HepG2 (cell line): ENCODE measurements around the gene GNG7. TPM values are rescaled to one million over a fixed set of nuclear protein-coding genes. Genes with fewer than 3 reads are reported as not detected.

Experiments used
- ELF1 ChIP-seq: sonication (generic); formaldehyde crosslinking; IDR thresholded peaks from 2 replicates; pipeline ENCODE4 v1.4.0; 2020; ENCODE audit warnings: missing genetic modification reagents
- ERF ChIP-seq: IDR thresholded peaks from 2 replicates; pipeline ENCODE4 v1.6.1; 2018; ENCODE audit warnings: missing biosample characterization, missing genetic modification reagents
- GABPB1 ChIP-seq: IDR thresholded peaks from 2 replicates; pipeline ENCODE4 v1.6.1; 2016; ENCODE audit warnings: mild to moderate bottlenecking, missing genetic modification reagents, moderate library complexity, missing compliant biosample characterization
- GFI1 ChIP-seq: sonication (generic); formaldehyde crosslinking; IDR thresholded peaks from 2 replicates; pipeline ENCODE4 v1.5.0; 2020; ENCODE audit warnings: missing genetic modification reagents, mild to moderate bottlenecking, borderline replicate concordance
- HNRNPH1 ChIP-seq: fragments of 200-400 bp; formaldehyde crosslinking; optimal IDR thresholded peaks from 2 replicates; pipeline ENCODE3; 2017; ENCODE audit warnings: mild to moderate bottlenecking, low read depth, low read length
- HNRNPL ChIP-seq: fragments of 200-400 bp; formaldehyde crosslinking; IDR thresholded peaks from 2 replicates; pipeline ENCODE4 v1.6.1; 2017; ENCODE audit warnings: mild to moderate bottlenecking, low read depth, low read length
- HNRNPUL1 ChIP-seq: fragments of 200-400 bp; formaldehyde crosslinking; IDR thresholded peaks from 2 replicates; pipeline ENCODE4 v1.6.1; 2017; ENCODE audit warnings: low read depth, mild to moderate bottlenecking, low read length, moderate library complexity
- HOXD1 ChIP-seq: sonication (generic); formaldehyde crosslinking; IDR thresholded peaks from 2 replicates; pipeline ENCODE4 v1.5.0; 2020; ENCODE audit warnings: missing genetic modification reagents
- MLLT10 ChIP-seq: sonication (generic); formaldehyde crosslinking; IDR thresholded peaks from 2 replicates; pipeline ENCODE4 v1.4.0; 2020; ENCODE audit warnings: missing genetic modification reagents
- MTA1 ChIP-seq: sonication (generic); formaldehyde crosslinking; IDR thresholded peaks from 2 replicates; pipeline ENCODE4 v1.4.0; 2020; ENCODE audit warnings: missing genetic modification reagents, mild to moderate bottlenecking, borderline replicate concordance
- SOX13 ChIP-seq, 3 experiments: fragments of 450-650 bp in 1 of 3; sonication (generic) in 1 of 3; formaldehyde crosslinking in 1 of 3; IDR thresholded peaks in 2 of 3; conservative IDR thresholded peaks in 1 of 3; 2 replicates each; pipeline versions ENCODE4 v1.5.0 to v1.6.1; 2016 to 2020; ENCODE audit warnings: antibody characterized with exemption in 1 of 3, mild to moderate bottlenecking in 1 of 3, missing compliant biosample characterization in 1 of 3, missing genetic modification reagents in 1 of 3, moderate library complexity in 1 of 3
- TARDBP ChIP-seq: sonication (generic); formaldehyde crosslinking; IDR thresholded peaks from 2 replicates; pipeline ENCODE4 v1.8.0; 2022; ENCODE audit warnings: mild to moderate bottlenecking, missing genetic modification reagents
- YEATS4 ChIP-seq: sonication (generic); formaldehyde crosslinking; IDR thresholded peaks from 2 replicates; pipeline ENCODE4 v1.4.0; 2020; ENCODE audit warnings: missing genetic modification reagents, borderline replicate concordance
- ZNF274 ChIP-seq: sonication (generic); formaldehyde crosslinking; IDR thresholded peaks from 2 replicates; pipeline ENCODE4 v1.5.1; 2020; ENCODE audit warnings: mild to moderate bottlenecking, missing genetic modification reagents
- ZNF331 ChIP-seq: sonication (generic); formaldehyde crosslinking; IDR thresholded peaks from 2 replicates; pipeline ENCODE4 v1.4.0; 2020; ENCODE audit warnings: missing genetic modification reagents
- ZNF335 ChIP-seq: sonication (generic); formaldehyde crosslinking; IDR thresholded peaks from 2 replicates; pipeline ENCODE4 v1.4.0; 2020; ENCODE audit warnings: missing genetic modification reagents
- ZNF432 ChIP-seq: sonication (generic); formaldehyde crosslinking; IDR thresholded peaks from 2 replicates; pipeline ENCODE4 v1.5.0; 2020; ENCODE audit warnings: missing genetic modification reagents, mild to moderate bottlenecking, borderline replicate concordance
- ZNF782 ChIP-seq: sonication (generic); formaldehyde crosslinking; IDR thresholded peaks from 2 replicates; pipeline ENCODE4 v1.4.0; 2020; ENCODE audit warnings: missing genetic modification reagents, mild to moderate bottlenecking, borderline replicate concordance
- ZNF790 ChIP-seq: sonication (generic); formaldehyde crosslinking; IDR thresholded peaks from 2 replicates; pipeline ENCODE4 v1.8.0; 2022; ENCODE audit warnings: missing genetic modification reagents, mild to moderate bottlenecking, borderline replicate concordance
- ZNF792 ChIP-seq: IDR thresholded peaks from 2 replicates; pipeline ENCODE4 v1.6.1; 2016
- ZSCAN31 ChIP-seq: sonication (generic); formaldehyde crosslinking; IDR thresholded peaks from 2 replicates; pipeline ENCODE4 v1.5.0; 2020; ENCODE audit warnings: low read depth, mild to moderate bottlenecking, missing genetic modification reagents
- polyA plus RNA-seq, 8 experiments: library from polyadenylated mRNA; depleted of rRNA in 3 of 8; stranded (reverse) in 7 of 8; unstranded in 1 of 8; fragments of >200 nt; fragmentation: Illumina TruSeq in 4 of 8; extraction: Trizol in 4 of 8; gene quantifications; 2 replicates each; pipeline versions ENCODE4 v1.2.1 to v1.2.3, GENCODE V29; 2011 to 2016; ENCODE audit warnings: low read depth in 4 of 8, missing spikeins in 1 of 8, mixed read lengths in 1 of 8; ENCODE audit not compliant: insufficient read depth in 1 of 8
- total RNA-seq, 5 experiments: library from RNA; depleted of rRNA; stranded (reverse); fragments of >200 nt; fragmentation: Illumina TruSeq; extraction: Trizol; gene quantifications; 2 replicates each; pipeline ENCODE4 v1.2.3, GENCODE V29; 2016; ENCODE audit warnings: low read depth in 1 of 5
- TF ChIP-seq, protein P1 (sequence below): sonication (generic); formaldehyde crosslinking; IDR thresholded peaks from 2 replicates; pipeline ENCODE4 v1.4.0; 2020; ENCODE audit warnings: mild to moderate bottlenecking, missing genetic modification reagents, borderline replicate concordance
- TF ChIP-seq, protein P2 (sequence below): sonication (generic); formaldehyde crosslinking; IDR thresholded peaks from 2 replicates; pipeline ENCODE4 v1.5.0; 2020; ENCODE audit warnings: mild to moderate bottlenecking, low read depth, missing genetic modification reagents, borderline replicate concordance
- TF ChIP-seq, protein P3 (sequence below): sonication (generic); formaldehyde crosslinking; IDR thresholded peaks from 2 replicates; pipeline ENCODE4 v1.4.0; 2020; ENCODE audit warnings: missing genetic modification reagents

Gene GNG7
- total and polyA plus RNA-seq, 2 of the 13 experiments (the other 11 are each of a cell fraction or from before 2014, with no cell fraction given) = 1.4 to 3.3 TPM

DNA sequence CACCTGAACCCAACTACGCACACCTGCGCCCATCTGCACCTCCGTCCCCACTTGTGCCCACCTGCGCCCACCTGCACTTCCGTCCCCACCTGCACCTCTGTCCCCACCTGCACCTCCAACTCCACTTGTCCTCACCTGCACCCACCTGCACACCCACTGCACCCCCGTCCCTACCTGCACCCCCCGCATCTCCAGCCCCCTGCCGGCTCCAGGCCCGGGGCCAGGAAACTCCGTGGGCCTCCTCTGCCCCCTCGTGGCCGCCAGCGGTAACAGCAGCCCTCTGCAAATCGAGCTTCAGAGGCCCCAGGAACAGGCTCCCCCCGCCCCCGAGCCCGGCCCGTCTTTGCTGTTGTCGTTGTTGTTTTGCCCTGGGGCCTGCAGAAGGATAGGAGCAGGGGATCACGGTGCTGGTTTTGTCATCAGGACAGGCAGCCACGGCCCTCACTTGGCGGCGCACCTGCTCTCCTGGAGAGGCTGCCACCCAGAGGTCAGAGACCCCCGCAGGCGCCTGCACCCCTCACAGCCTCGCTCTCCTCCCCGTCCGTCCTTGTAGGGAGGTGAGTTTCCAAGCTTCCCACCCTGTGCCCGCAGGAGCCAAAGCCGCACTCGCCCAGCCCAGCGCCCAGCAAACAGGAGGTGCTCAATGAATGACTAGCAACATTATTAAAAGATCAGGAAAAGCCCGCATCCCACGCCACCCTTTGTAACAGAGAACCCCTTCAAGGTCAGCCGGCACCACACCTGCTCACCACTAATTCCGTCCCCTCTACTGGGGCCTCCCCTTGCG is 65.4 kb downstream of the GNG7 start (continued):
- no peak for TF ChIP-seq ZNF274 (CRISPR knock-in tag)
- TF ChIP-seq ZNF432 = no peak
- no peak for TF ChIP-seq ZSCAN31
- no peak for TF ChIP-seq ZNF782 (CRISPR knock-in tag)
- no peak for TF ChIP-seq ELF1 (CRISPR knock-in tag)
- TF ChIP-seq HNRNPH1 = no peak
- TF ChIP-seq GABPB1 = peak; percentile 23; the same call in 1 of the 2 replicates
- no peak for TF ChIP-seq HNRNPUL1
- no peak for TF ChIP-seq MLLT10 (CRISPR knock-in tag)
- TF ChIP-seq, protein P1, sequence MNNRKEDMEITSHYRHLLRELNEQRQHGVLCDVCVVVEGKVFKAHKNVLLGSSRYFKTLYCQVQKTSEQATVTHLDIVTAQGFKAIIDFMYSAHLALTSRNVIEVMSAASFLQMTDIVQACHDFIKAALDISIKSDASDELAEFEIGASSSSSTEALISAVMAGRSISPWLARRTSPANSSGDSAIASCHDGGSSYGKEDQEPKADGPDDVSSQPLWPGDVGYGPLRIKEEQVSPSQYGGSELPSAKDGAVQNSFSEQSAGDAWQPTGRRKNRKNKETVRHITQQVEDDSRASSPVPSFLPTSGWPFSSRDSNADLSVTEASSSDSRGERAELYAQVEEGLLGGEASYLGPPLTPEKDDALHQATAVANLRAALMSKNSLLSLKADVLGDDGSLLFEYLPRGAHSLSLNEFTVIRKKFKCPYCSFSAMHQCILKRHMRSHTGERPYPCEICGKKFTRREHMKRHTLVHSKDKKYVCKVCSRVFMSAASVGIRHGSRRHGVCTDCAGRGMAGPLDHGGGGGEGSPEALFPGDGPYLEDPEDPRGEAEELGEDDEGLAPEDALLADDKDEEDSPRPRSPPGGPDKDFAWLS = no peak
- no peak for TF ChIP-seq ZNF331 (CRISPR knock-in tag)
- 0 out of 2 replicates have a peak, but pooled peaks have one; percentile 24 for TF ChIP-seq ERF (CRISPR knock-in tag)
- no peak for TF ChIP-seq SOX13 (IDR thresholded peaks at IDR 0.05)
- TF ChIP-seq SOX13 (CRISPR knock-in tag; conservative IDR thresholded peaks at IDR 0.05 in 1 of 2, IDR thresholded peaks at IDR 0.05 in 1 of 2) = no peak
- 0 out of 2 replicates have a peak, but pooled peaks have one; percentile 38 for TF ChIP-seq HNRNPL
- TF ChIP-seq ZNF335 (CRISPR knock-in tag) = no peak
- TF ChIP-seq, protein P2, sequence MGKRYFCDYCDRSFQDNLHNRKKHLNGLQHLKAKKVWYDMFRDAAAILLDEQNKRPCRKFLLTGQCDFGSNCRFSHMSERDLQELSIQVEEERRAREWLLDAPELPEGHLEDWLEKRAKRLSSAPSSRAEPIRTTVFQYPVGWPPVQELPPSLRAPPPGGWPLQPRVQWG (CRISPR knock-in tag) = no peak
- no peak for TF ChIP-seq YEATS4
- no peak for TF ChIP-seq ZNF790 (CRISPR knock-in tag)
- no peak for TF ChIP-seq HOXD1 (CRISPR knock-in tag)
- TF ChIP-seq TARDBP (CRISPR knock-in tag) = no peak
- TF ChIP-seq MTA1 (CRISPR knock-in tag) = peak; percentile 22; the same call in 1 of the 2 replicates
- TF ChIP-seq GFI1 (CRISPR knock-in tag) = no peak
- TF ChIP-seq, protein P3, sequence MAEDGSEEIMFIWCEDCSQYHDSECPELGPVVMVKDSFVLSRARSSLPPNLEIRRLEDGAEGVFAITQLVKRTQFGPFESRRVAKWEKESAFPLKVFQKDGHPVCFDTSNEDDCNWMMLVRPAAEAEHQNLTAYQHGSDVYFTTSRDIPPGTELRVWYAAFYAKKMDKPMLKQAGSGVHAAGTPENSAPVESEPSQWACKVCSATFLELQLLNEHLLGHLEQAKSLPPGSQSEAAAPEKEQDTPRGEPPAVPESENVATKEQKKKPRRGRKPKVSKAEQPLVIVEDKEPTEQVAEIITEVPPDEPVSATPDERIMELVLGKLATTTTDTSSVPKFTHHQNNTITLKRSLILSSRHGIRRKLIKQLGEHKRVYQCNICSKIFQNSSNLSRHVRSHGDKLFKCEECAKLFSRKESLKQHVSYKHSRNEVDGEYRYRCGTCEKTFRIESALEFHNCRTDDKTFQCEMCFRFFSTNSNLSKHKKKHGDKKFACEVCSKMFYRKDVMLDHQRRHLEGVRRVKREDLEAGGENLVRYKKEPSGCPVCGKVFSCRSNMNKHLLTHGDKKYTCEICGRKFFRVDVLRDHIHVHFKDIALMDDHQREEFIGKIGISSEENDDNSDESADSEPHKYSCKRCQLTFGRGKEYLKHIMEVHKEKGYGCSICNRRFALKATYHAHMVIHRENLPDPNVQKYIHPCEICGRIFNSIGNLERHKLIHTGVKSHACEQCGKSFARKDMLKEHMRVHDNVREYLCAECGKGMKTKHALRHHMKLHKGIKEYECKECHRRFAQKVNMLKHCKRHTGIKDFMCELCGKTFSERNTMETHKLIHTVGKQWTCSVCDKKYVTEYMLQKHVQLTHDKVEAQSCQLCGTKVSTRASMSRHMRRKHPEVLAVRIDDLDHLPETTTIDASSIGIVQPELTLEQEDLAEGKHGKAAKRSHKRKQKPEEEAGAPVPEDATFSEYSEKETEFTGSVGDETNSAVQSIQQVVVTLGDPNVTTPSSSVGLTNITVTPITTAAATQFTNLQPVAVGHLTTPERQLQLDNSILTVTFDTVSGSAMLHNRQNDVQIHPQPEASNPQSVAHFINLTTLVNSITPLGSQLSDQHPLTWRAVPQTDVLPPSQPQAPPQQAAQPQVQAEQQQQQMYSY (CRISPR knock-in tag) = no peak
- no peak for TF ChIP-seq ZNF792 (CRISPR knock-in tag)
